Caco-2 (cell line): ENCODE results near the gene SPATA31D1. TPM values are rescaled to one million over a fixed set of nuclear protein-coding genes. Genes with fewer than 3 reads are reported as not detected.

Source experiments
- BruUV-seq: library from RNA; stranded (reverse); fragments of 400-500 nt; replicated peaks from 2 replicates; lab custom pipeline; 2021; lab: Mats Ljungman, UMichigan
- CTCF ChIA-PET: fragments of 300-600 bp; sonication (Branson Sonifier 250); formaldehyde crosslinking; loops from one replicate; lab custom pipeline; 2022; ENCODE audit warnings: antibody characterized with exemption; lab: Charles Lee
- POLR2A ChIA-PET: fragments of 300-600 bp; sonication (Branson Sonifier 250); formaldehyde crosslinking; loops from one replicate; lab custom pipeline; 2022; ENCODE audit warnings: antibody characterized with exemption; lab: Charles Lee
- DNase-seq, 2 experiments: peaks; one replicate each; pipeline versions ENCODE4 v3.0.0 to v3.0.0-alpha.2; 2020 to 2022
- H3K27me3 ChIP-seq: replicated peaks from 2 replicates; pipeline ENCODE4 v1.6.0; 2011; ENCODE audit warnings: low read length; ENCODE audit not compliant: control insufficient read depth, insufficient read depth
- H3K36me3 ChIP-seq: 2 replicates; pipeline ENCODE4 v1.5.1; 2011; ENCODE audit warnings: low read length; ENCODE audit not compliant: control insufficient read depth, insufficient read depth
- H3K4me1 ChIP-seq: fragments of 250-450 bp; sonication (Bioruptor Pico); 2 replicates; pipeline ENCODE4 v1.5.1; 2020; ENCODE audit warnings: mild to moderate bottlenecking
- H3K4me3 ChIP-seq: 2 replicates; pipeline ENCODE4 v1.5.1; 2011; ENCODE audit warnings: low read depth, mild to moderate bottlenecking, control low read depth, low read length
- H3K9me3 ChIP-seq: fragments of 250-450 bp; sonication (Bioruptor Pico); 2 replicates; pipeline ENCODE4 v1.5.1; 2020; ENCODE audit warnings: mild to moderate bottlenecking, moderate library complexity
- H3K27ac Mint-ChIP-seq: one replicate; pipeline ENCODE4 v1.8.0; 2022; ENCODE audit warnings: mixed read lengths; ENCODE audit not compliant: unreplicated experiment
- H3K27me3 Mint-ChIP-seq: one replicate; pipeline ENCODE4 v1.8.0; 2022; ENCODE audit warnings: mixed read lengths; ENCODE audit not compliant: insufficient read depth, unreplicated experiment
- H3K36me3 Mint-ChIP-seq: one replicate; pipeline ENCODE4 v1.8.0; 2022; ENCODE audit warnings: mild to moderate bottlenecking, mixed read lengths; ENCODE audit not compliant: insufficient read depth, unreplicated experiment
- H3K4me1 Mint-ChIP-seq: one replicate; pipeline ENCODE4 v1.8.0; 2022; ENCODE audit warnings: low read depth, mixed read lengths; ENCODE audit not compliant: unreplicated experiment
- H3K4me3 Mint-ChIP-seq: one replicate; pipeline ENCODE4 v1.8.0; 2022; ENCODE audit warnings: mild to moderate bottlenecking, moderate library complexity, mixed read lengths; ENCODE audit not compliant: unreplicated experiment
- H3K9me3 Mint-ChIP-seq: one replicate; pipeline ENCODE4 v1.8.0; 2022; ENCODE audit warnings: mixed read lengths; ENCODE audit not compliant: unreplicated experiment
- intact Hi-C: fragments of 100-400 bp; cut with micrococcal nuclease; formaldehyde crosslinking; loops from one replicate; pipeline ENCODE4 v1.10.0; 2022; ENCODE audit not compliant: unreplicated experiment
- total RNA-seq: library from RNA; stranded (reverse); gene quantifications from 2 replicates; pipeline ENCODE4 v1.2.3, GENCODE V29; 2022
- TF ChIP-seq, protein P1 (sequence below), 2 experiments: fragments of 200-600 bp in 1 of 2; IDR thresholded peaks; 1 replicate in 1 of 2; 2 replicates in 1 of 2; pipeline versions ENCODE4 v1.5.1 to v1.8.0; 2011 to 2022; ENCODE audit warnings: antibody characterized with exemption in 1 of 2, control low read depth in 1 of 2, inconsistent platforms in 1 of 2, low read depth in 1 of 2, low read length in 1 of 2, mild to moderate bottlenecking in 1 of 2, moderate library complexity in 1 of 2; ENCODE audit not compliant: insufficient read depth in 1 of 2, severe bottlenecking in 1 of 2, unreplicated experiment in 1 of 2

SPATA31D1 gene
- total RNA-seq, 1 experiment from 2014 or later: not detected

DNA sequence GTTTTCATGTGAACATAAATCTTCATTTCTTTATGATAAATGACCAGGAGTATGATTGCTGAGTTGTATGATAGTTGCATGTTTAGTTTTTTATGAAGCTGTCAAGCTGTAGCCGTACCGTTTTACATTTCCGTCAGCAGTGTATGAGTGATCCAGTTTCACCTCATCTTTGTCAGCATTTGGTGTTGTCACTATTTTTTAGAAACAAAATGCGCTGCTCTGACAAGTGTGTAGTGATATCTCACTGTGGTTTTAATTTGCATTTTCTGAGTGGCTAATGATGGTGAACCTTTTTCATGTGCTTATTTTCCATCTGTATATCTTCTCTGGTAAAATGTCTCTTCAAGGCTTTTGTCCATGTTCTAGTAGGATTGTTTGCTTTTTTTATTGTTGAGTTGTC lies 6.7 kb upstream of the SPATA31D1 start:
- no peaks in the 10 kb centered on the region for H3K36me3 Mint-ChIP-seq
- intact Hi-C loops: no loop called here
- H3K9me3 ChIP-seq: no peaks in the 10 kb centered on the region
- DNase-seq: no peak
- TF ChIP-seq, protein P1, sequence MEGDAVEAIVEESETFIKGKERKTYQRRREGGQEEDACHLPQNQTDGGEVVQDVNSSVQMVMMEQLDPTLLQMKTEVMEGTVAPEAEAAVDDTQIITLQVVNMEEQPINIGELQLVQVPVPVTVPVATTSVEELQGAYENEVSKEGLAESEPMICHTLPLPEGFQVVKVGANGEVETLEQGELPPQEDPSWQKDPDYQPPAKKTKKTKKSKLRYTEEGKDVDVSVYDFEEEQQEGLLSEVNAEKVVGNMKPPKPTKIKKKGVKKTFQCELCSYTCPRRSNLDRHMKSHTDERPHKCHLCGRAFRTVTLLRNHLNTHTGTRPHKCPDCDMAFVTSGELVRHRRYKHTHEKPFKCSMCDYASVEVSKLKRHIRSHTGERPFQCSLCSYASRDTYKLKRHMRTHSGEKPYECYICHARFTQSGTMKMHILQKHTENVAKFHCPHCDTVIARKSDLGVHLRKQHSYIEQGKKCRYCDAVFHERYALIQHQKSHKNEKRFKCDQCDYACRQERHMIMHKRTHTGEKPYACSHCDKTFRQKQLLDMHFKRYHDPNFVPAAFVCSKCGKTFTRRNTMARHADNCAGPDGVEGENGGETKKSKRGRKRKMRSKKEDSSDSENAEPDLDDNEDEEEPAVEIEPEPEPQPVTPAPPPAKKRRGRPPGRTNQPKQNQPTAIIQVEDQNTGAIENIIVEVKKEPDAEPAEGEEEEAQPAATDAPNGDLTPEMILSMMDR (IDR thresholded peaks at IDR 0.05; ENCODE audit: insufficient read depth in 1 of 2, low read depth in 1 of 2, low read length in 1 of 2, severe bottlenecking in 1 of 2, unreplicated experiment in 1 of 2): no peak
- no peaks in the 10 kb centered on the region for H3K27me3 ChIP-seq
- BruUV-seq: no TSS peak
- no peak overlapping the region for H3K4me3 Mint-ChIP-seq
- no peaks in the 10 kb centered on the region for H3K9me3 Mint-ChIP-seq
- H3K4me3 ChIP-seq: no peak overlapping the region
- H3K27ac Mint-ChIP-seq: no peak overlapping the region
- H3K27me3 Mint-ChIP-seq: peaks cover 5% of the 10 kb centered on the region
- H3K4me1 ChIP-seq: no peaks in the 10 kb centered on the region
- no peaks in the 10 kb centered on the region for H3K4me1 Mint-ChIP-seq
- ChIA-PET CTCF (no interaction called here), POLR2A (no interaction called here)
- no peaks in the 10 kb centered on the region for H3K36me3 ChIP-seq

DNA sequence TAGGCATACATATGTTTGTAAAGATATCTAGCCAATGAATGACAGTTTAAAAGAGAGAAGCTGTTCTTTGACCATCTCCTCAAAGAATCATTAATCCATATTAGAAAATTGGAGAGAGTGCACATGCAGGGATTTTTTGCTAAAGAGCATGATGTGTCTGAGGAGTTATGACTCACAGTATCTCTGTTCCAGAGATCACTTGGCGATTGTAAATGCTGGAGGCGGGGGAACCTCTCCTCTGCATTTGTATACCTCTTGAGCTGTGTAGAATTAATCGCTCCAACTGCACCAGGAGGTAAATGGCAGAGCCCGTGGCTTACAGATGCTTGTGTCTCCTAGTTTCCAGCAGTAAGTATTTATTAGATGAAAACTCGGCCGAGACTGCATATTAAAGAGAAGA lies 3.6 kb upstream of the SPATA31D1 start:
- DNase-seq: no peak
- TF ChIP-seq, protein P1 (IDR thresholded peaks at IDR 0.05; ENCODE audit: insufficient read depth in 1 of 2, low read depth in 1 of 2, low read length in 1 of 2, severe bottlenecking in 1 of 2, unreplicated experiment in 1 of 2): no peak
- H3K27me3 ChIP-seq: no peaks in the 10 kb centered on the region
- no peak overlapping the region for H3K4me3 Mint-ChIP-seq
- BruUV-seq: no TSS peak
- no peaks in the 10 kb centered on the region for H3K36me3 Mint-ChIP-seq
- H3K27ac Mint-ChIP-seq: no peak overlapping the region
- H3K9me3 Mint-ChIP-seq: no peaks in the 10 kb centered on the region
- intact Hi-C loops: no loop called here
- no peak overlapping the region for H3K4me3 ChIP-seq
- POLR2A ChIA-PET: no interaction called here
- no peaks in the 10 kb centered on the region for H3K4me1 Mint-ChIP-seq
- no peaks in the 10 kb centered on the region for H3K9me3 ChIP-seq
- no peaks in the 10 kb centered on the region for H3K36me3 ChIP-seq
- H3K27me3 Mint-ChIP-seq: peaks cover 5% of the 10 kb centered on the region
- H3K4me1 ChIP-seq: no peaks in the 10 kb centered on the region
- CTCF ChIA-PET: no interaction called here

DNA sequence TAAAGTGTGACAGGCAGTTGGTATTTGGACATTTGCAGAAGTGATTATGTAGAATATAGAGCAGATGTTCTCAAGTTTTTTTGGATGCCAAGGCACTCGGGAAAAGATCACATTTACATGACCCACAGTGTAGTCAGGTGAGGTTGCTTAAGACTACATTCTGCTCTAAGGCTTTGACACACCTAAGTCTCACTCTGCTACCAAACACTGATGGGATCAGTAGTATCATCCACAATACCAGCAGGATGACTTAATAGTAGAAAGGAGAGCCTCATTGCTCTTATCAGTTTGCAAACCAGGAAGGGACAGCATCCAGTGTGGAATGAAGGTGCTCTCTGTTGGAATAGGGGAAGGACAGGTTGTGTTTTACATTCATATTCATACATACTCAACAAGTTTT lies 2.5 kb upstream of the SPATA31D1 start:
- no peak for DNase-seq
- Histone ChIP-seq H3K4me3 (no peak overlapping the region), H3K27me3 (no peaks in the 10 kb centered on the region), H3K4me1 (no peaks in the 10 kb centered on the region), H3K9me3 (no peaks in the 10 kb centered on the region), H3K36me3 (no peaks in the 10 kb centered on the region)
- TF ChIP-seq, protein P1 (IDR thresholded peaks at IDR 0.05; ENCODE audit: insufficient read depth in 1 of 2, low read depth in 1 of 2, low read length in 1 of 2, severe bottlenecking in 1 of 2, unreplicated experiment in 1 of 2): no peak
- H3K9me3 Mint-ChIP-seq: no peaks in the 10 kb centered on the region
- CTCF ChIA-PET: no interaction called here
- POLR2A ChIA-PET: no interaction called here
- intact Hi-C loops: no loop called here
- BruUV-seq: no TSS peak
- no peak overlapping the region for H3K4me3 Mint-ChIP-seq
- no peaks in the 10 kb centered on the region for H3K36me3 Mint-ChIP-seq
- H3K27me3 Mint-ChIP-seq: peaks cover 5% of the 10 kb centered on the region
- H3K27ac Mint-ChIP-seq: no peak overlapping the region
- H3K4me1 Mint-ChIP-seq: no peaks in the 10 kb centered on the region
